Measurements from ENCODE around the gene RNPEPL1.

DNA sequence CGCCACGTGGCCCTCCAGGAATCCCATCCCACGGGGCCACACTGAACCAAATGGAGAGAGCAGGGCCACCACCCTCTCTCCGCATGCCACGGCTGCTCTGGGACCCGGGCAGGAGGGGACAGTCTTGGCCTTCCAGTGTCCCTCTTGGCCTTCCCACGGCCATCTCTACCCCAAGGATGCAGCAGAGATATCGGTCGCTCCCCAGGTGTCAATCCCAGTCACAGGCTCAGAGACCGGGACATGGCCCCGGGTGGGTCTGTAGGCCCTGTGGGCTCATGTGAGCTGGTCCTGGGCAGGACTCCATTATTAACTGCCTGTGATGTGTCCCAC, 33.5 kb downstream of the RNPEPL1 start:
- TF ChIP-seq, protein P1, sequence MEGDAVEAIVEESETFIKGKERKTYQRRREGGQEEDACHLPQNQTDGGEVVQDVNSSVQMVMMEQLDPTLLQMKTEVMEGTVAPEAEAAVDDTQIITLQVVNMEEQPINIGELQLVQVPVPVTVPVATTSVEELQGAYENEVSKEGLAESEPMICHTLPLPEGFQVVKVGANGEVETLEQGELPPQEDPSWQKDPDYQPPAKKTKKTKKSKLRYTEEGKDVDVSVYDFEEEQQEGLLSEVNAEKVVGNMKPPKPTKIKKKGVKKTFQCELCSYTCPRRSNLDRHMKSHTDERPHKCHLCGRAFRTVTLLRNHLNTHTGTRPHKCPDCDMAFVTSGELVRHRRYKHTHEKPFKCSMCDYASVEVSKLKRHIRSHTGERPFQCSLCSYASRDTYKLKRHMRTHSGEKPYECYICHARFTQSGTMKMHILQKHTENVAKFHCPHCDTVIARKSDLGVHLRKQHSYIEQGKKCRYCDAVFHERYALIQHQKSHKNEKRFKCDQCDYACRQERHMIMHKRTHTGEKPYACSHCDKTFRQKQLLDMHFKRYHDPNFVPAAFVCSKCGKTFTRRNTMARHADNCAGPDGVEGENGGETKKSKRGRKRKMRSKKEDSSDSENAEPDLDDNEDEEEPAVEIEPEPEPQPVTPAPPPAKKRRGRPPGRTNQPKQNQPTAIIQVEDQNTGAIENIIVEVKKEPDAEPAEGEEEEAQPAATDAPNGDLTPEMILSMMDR (IDR thresholded peaks at IDR 0.05; ENCODE audit: insufficient read depth, low read length, poor library complexity, severe bottlenecking) = no peak
- TF ChIP-seq EZH2phosphoT487 (conservative IDR thresholded peaks at IDR 0.05; ENCODE audit: low read length) = no peak
